IMR-90 (cell line): Measurements from ENCODE around the gene PRMT2. TPM values are rescaled to one million over a fixed set of nuclear protein-coding genes. Genes with fewer than 3 reads are reported as not detected.

ENCODE experiments used
- ATAC-seq: fragments of 200-7000 bp; cut with Tn5 transposase; 2 replicates; pipeline ENCODE4 v1.9.1; 2020; ENCODE audit warnings: low read depth, mild to moderate bottlenecking, moderate library complexity
- BruUV-seq: library from RNA; stranded (reverse); fragments of 400-500 nt; replicated peaks from 2 replicates; lab custom pipeline; 2021; lab: Mats Ljungman, UMichigan
- CTCF ChIA-PET: fragments of 300-600 bp; formaldehyde crosslinking; extraction: SDS; loops from one replicate; lab custom pipeline; 2021; ENCODE audit warnings: antibody characterized with exemption; lab: Yijun Ruan, JAX
- POLR2A ChIA-PET: fragments of 300-600 bp; sonication (Branson Sonifier 250); formaldehyde crosslinking; loops from one replicate; lab custom pipeline; 2022; ENCODE audit warnings: antibody characterized with exemption; ENCODE audit not compliant: unreplicated experiment; lab: Charles Lee
- DNase-seq: peaks from one replicate; pipeline ENCODE4 v3.0.0; 2013
- H2AFZ ChIP-seq: replicated peaks from 2 replicates; pipeline ENCODE3; 2013; ENCODE audit warnings: low read length, mild to moderate bottlenecking; ENCODE audit not compliant: poor library complexity
- H2AK5ac ChIP-seq: 2 replicates; pipeline ENCODE4 v1.6.1; 2013; ENCODE audit warnings: low read depth, low read length, inconsistent platforms
- H2AK9ac ChIP-seq: replicated peaks from 2 replicates; pipeline ENCODE3; 2013; ENCODE audit warnings: mild to moderate bottlenecking, low read depth, low read length, moderate library complexity; ENCODE audit not compliant: poor library complexity
- H2BK120ac ChIP-seq: 2 replicates; pipeline ENCODE4 v1.6.1; 2013; ENCODE audit warnings: low read depth, low read length, inconsistent platforms
- H2BK15ac ChIP-seq: 3 replicates; pipeline ENCODE4 v1.6.1; 2013; ENCODE audit warnings: low read depth, low read length, inconsistent platforms
- H2BK20ac ChIP-seq: 2 replicates; pipeline ENCODE4 v1.6.1; 2013; ENCODE audit warnings: low read depth, mild to moderate bottlenecking, inconsistent platforms, low read length, moderate library complexity
- H2BK5ac ChIP-seq: 2 replicates; pipeline ENCODE4 v1.6.1; 2013; ENCODE audit warnings: mild to moderate bottlenecking, low read depth, low read length, inconsistent platforms; ENCODE audit not compliant: poor library complexity, severe bottlenecking
- H3K14ac ChIP-seq: replicated peaks from 2 replicates; pipeline ENCODE4 v1.6.1; 2013; ENCODE audit warnings: low read depth, low read length, inconsistent platforms
- H3K18ac ChIP-seq: 2 replicates; pipeline ENCODE4 v1.6.1; 2013; ENCODE audit warnings: low read depth, low read length, control low read depth
- H3K23ac ChIP-seq: 2 replicates; pipeline ENCODE4 v1.6.1; 2013; ENCODE audit warnings: low read depth, low read length, inconsistent platforms
- H3K27ac ChIP-seq: 2 replicates; pipeline ENCODE4 v1.5.1; 2013; ENCODE audit warnings: mild to moderate bottlenecking, control low read depth, low read length; ENCODE audit not compliant: insufficient read depth
- H3K27me3 ChIP-seq: 2 replicates; pipeline ENCODE4 v1.6.1; 2013; ENCODE audit warnings: low read length; ENCODE audit not compliant: control insufficient read depth, insufficient read depth
- H3K36me3 ChIP-seq: 2 replicates; pipeline ENCODE4 v1.6.1; 2013; ENCODE audit warnings: low read length, mixed read lengths; ENCODE audit not compliant: control insufficient read depth, insufficient read depth
- H3K4ac ChIP-seq: 2 replicates; pipeline ENCODE4 v1.6.1; 2013; ENCODE audit warnings: low read depth, low read length, inconsistent platforms
- H3K4me1 ChIP-seq: 2 replicates; pipeline ENCODE4 v1.6.1; 2013; ENCODE audit warnings: low read length, mixed read lengths; ENCODE audit not compliant: control insufficient read depth, insufficient read depth
- H3K4me2 ChIP-seq: 2 replicates; pipeline ENCODE4 v1.6.1; 2013; ENCODE audit warnings: low read depth, mild to moderate bottlenecking, control low read depth, low read length, moderate library complexity
- H3K4me3 ChIP-seq: 2 replicates; pipeline ENCODE4 v1.5.1; 2013; ENCODE audit warnings: low read depth, mild to moderate bottlenecking, control low read depth, low read length, moderate library complexity; ENCODE audit not compliant: insufficient read depth
- H3K56ac ChIP-seq: 2 replicates; pipeline ENCODE4 v1.6.1; 2013; ENCODE audit warnings: low read length, inconsistent platforms; ENCODE audit not compliant: insufficient read depth; ENCODE audit errors: extremely low read depth
- H3K79me1 ChIP-seq, 2 experiments: 2 replicates each; pipeline ENCODE4 v1.6.1; 2013; ENCODE audit warnings: low read length in 2 of 2, inconsistent platforms in 1 of 2, low read depth in 1 of 2
- H3K9ac ChIP-seq: 2 replicates; pipeline ENCODE4 v1.6.1; 2013; ENCODE audit warnings: low read depth, low read length, control low read depth
- H3K9me1 ChIP-seq: 2 replicates; pipeline ENCODE4 v1.6.1; 2013; ENCODE audit warnings: low read length, inconsistent platforms; ENCODE audit not compliant: insufficient read depth
- H3K9me3 ChIP-seq: 2 replicates; pipeline ENCODE4 v1.6.1; 2013; ENCODE audit warnings: low read length; ENCODE audit not compliant: control insufficient read depth, insufficient read depth
- H4K20me1 ChIP-seq: 2 replicates; pipeline ENCODE4 v1.6.1; 2013; ENCODE audit warnings: low read length, inconsistent platforms; ENCODE audit not compliant: insufficient read depth
- H4K5ac ChIP-seq: 2 replicates; pipeline ENCODE4 v1.6.1; 2013; ENCODE audit warnings: mild to moderate bottlenecking, low read depth, low read length, control low read depth
- H4K8ac ChIP-seq, 2 experiments: 2 replicates each; pipeline ENCODE4 v1.6.1; 2013; ENCODE audit warnings: low read depth in 2 of 2, low read length in 2 of 2, control low read depth in 1 of 2, inconsistent platforms in 1 of 2
- H4K91ac ChIP-seq: 2 replicates; pipeline ENCODE4 v1.6.1; 2013; ENCODE audit warnings: low read depth, low read length, inconsistent platforms; ENCODE audit not compliant: insufficient read depth
- BHLHE40 ChIP-seq: fragments of 150-350 bp; IDR thresholded peaks from 2 replicates; pipeline ENCODE4 v1.6.1; 2016; ENCODE audit warnings: mild to moderate bottlenecking, low read depth, low read length
- CEBPB ChIP-seq: IDR thresholded peaks from 2 replicates; pipeline ENCODE4 v1.6.1; 2012; ENCODE audit warnings: low read depth, low read length, improper control_type of control experiment
- CHD1 ChIP-seq: IDR thresholded peaks from 2 replicates; pipeline ENCODE4 v1.6.1; 2012; ENCODE audit warnings: low read depth, low read length, improper control_type of control experiment
- FOS ChIP-seq: fragments of 150-350 bp; IDR thresholded peaks from 2 replicates; pipeline ENCODE4 v1.6.1; 2016; ENCODE audit warnings: low read depth, low read length
- MAFK ChIP-seq: IDR thresholded peaks from 2 replicates; pipeline ENCODE4 v1.6.1; 2012; ENCODE audit warnings: low read depth, low read length, improper control_type of control experiment
- NFE2L2 ChIP-seq: fragments of 150-350 bp; IDR thresholded peaks from 2 replicates; pipeline ENCODE4 v1.6.1; 2016; ENCODE audit warnings: low read depth, mild to moderate bottlenecking, low read length
- POLR2A ChIP-seq: IDR thresholded peaks from 2 replicates; pipeline ENCODE4 v1.6.1; 2012; ENCODE audit warnings: mild to moderate bottlenecking, low read depth, low read length
- RAD21 ChIP-seq: IDR thresholded peaks from 2 replicates; pipeline ENCODE4 v1.6.1; 2012; ENCODE audit warnings: low read length, improper control_type of control experiment
- RCOR1 ChIP-seq: IDR thresholded peaks from 2 replicates; pipeline ENCODE4 v1.6.1; 2012; ENCODE audit warnings: mild to moderate bottlenecking, low read length, improper control_type of control experiment; ENCODE audit not compliant: insufficient replicate concordance
- RFX5 ChIP-seq: IDR thresholded peaks from 2 replicates; pipeline ENCODE4 v1.8.0; 2012; ENCODE audit warnings: low read depth, mild to moderate bottlenecking, low read length, moderate library complexity
- SMC3 ChIP-seq: fragments of 150-350 bp; IDR thresholded peaks from 2 replicates; pipeline ENCODE4 v1.6.1; 2016; ENCODE audit warnings: low read depth, mild to moderate bottlenecking, antibody characterized with exemption, low read length, moderate library complexity
- dilution Hi-C: fragments of 300-500 bp; cut with HindIII; formaldehyde crosslinking; loops from one replicate; pipeline ENCODE4 v1.14.3; 2018; ENCODE audit warnings: low sequenced_read_pairs; ENCODE audit not compliant: unreplicated experiment
- in situ Hi-C: fragments of 300-500 bp; cut with MboI; formaldehyde crosslinking; loops from 3 replicates; pipeline ENCODE4 v1.14.3; 2019; ENCODE audit warnings: low sequenced_read_pairs, inconsistent platforms, mixed read lengths
- intact Hi-C: fragments of 100-400 bp; cut with micrococcal nuclease; formaldehyde crosslinking; loops from 2 replicates; pipeline ENCODE4 v1.10.0; 2022
- polyA plus RNA-seq, 3 experiments: library from polyadenylated mRNA; depleted of rRNA; stranded (reverse); fragments of >200 nt; gene quantifications; 2 replicates each; pipeline ENCODE4 v1.2.3, GENCODE V29; 2012; ENCODE audit warnings: low replicate concordance in 1 of 3
- total RNA-seq: library from RNA; depleted of rRNA; stranded (reverse); fragments of >200 nt; gene quantifications from 2 replicates; pipeline ENCODE4 v1.2.3, GENCODE V29; 2012
- TF ChIP-seq, protein P1 (sequence below): fragments of 150-350 bp; IDR thresholded peaks from 2 replicates; pipeline ENCODE4 v1.6.1; 2017; ENCODE audit warnings: mild to moderate bottlenecking, antibody characterized with exemption, low read length, low read depth
- TF ChIP-seq, protein P2 (sequence below): fragments of 150-350 bp; IDR thresholded peaks from 2 replicates; pipeline ENCODE4 v1.6.1; 2016; ENCODE audit warnings: low read depth, mild to moderate bottlenecking, low read length, moderate library complexity, borderline replicate concordance
- TF ChIP-seq, protein P3 (sequence below): conservative IDR thresholded peaks from 2 replicates; pipeline ENCODE4 v1.5.1; 2012; ENCODE audit warnings: mild to moderate bottlenecking, low read depth, low read length, improper control_type of control experiment

Gene PRMT2
- total and polyA plus RNA-seq, 2 of the 4 experiments (the other 2 are of a cell fraction): 126 to 159 TPM

DNA sequence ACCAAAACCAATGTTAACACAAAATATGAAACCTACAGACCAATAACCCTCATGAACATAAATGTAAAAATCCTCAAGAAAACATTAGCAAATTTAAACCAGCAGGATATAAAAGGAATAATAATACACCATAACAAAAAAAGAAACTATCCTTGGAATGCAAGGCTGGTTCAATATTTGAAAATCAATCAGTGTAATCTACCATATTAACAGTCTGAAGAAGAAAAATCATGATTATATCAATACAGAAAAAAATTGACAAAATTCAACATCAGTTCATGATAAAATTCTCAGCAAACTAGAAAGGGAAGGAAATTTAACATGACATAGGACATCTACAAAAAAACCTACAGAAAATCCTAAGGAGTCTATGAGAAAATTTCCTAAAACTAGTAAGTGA lies 19.8 kb downstream of the PRMT2 start:
- Histone ChIP-seq H3K18ac (no peak overlapping the region), H2AK9ac (no peak overlapping the region), H4K91ac (no peak overlapping the region), H3K27ac (no peak overlapping the region), H2BK20ac (no peak overlapping the region), H2BK120ac (no peak overlapping the region), H2AK5ac (no peak overlapping the region), H3K79me1 (peaks cover 35 to 49% of the 10 kb centered on the region in 2 experiments), H3K27me3 (no peaks in the 10 kb centered on the region), H3K9me1 (peaks cover 11% of the 10 kb centered on the region), H3K4me2 (no peak overlapping the region), H3K9me3 (peaks cover 2% of the 10 kb centered on the region), H3K14ac (no peak overlapping the region), H3K4me3 (no peak overlapping the region), H2BK15ac (no peak overlapping the region), H4K5ac (no peak overlapping the region), H3K56ac (no peak overlapping the region), H3K4ac (no peak overlapping the region), H3K4me1 (no peaks in the 10 kb centered on the region), H3K36me3 (peaks cover 55% of the 10 kb centered on the region), H3K23ac (no peak overlapping the region), H2BK5ac (no peak overlapping the region), H4K20me1 (peaks cover 22% of the 10 kb centered on the region), H2AFZ (no peak overlapping the region), H3K9ac (no peak overlapping the region), H4K8ac (no peak overlapping the region)
- intact Hi-C loops (no loop called here), dilution Hi-C loops (no loop called here), in situ Hi-C loops (no loop called here)
- BruUV-seq: no TSS peak
- TF ChIP-seq FOS (no peak), RFX5 (no peak), RCOR1 (no peak), NFE2L2 (no peak), BHLHE40 (no peak), CHD1 (no peak), RAD21 (no peak), CEBPB (no peak), POLR2A (no peak), MAFK (no peak), SMC3 (no peak)
- TF ChIP-seq, protein P1, sequence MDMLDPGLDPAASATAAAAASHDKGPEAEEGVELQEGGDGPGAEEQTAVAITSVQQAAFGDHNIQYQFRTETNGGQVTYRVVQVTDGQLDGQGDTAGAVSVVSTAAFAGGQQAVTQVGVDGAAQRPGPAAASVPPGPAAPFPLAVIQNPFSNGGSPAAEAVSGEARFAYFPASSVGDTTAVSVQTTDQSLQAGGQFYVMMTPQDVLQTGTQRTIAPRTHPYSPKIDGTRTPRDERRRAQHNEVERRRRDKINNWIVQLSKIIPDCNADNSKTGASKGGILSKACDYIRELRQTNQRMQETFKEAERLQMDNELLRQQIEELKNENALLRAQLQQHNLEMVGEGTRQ: no peak
- TF ChIP-seq, protein P2, sequence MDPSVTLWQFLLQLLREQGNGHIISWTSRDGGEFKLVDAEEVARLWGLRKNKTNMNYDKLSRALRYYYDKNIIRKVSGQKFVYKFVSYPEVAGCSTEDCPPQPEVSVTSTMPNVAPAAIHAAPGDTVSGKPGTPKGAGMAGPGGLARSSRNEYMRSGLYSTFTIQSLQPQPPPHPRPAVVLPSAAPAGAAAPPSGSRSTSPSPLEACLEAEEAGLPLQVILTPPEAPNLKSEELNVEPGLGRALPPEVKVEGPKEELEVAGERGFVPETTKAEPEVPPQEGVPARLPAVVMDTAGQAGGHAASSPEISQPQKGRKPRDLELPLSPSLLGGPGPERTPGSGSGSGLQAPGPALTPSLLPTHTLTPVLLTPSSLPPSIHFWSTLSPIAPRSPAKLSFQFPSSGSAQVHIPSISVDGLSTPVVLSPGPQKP: no peak
- TF ChIP-seq, protein P3, sequence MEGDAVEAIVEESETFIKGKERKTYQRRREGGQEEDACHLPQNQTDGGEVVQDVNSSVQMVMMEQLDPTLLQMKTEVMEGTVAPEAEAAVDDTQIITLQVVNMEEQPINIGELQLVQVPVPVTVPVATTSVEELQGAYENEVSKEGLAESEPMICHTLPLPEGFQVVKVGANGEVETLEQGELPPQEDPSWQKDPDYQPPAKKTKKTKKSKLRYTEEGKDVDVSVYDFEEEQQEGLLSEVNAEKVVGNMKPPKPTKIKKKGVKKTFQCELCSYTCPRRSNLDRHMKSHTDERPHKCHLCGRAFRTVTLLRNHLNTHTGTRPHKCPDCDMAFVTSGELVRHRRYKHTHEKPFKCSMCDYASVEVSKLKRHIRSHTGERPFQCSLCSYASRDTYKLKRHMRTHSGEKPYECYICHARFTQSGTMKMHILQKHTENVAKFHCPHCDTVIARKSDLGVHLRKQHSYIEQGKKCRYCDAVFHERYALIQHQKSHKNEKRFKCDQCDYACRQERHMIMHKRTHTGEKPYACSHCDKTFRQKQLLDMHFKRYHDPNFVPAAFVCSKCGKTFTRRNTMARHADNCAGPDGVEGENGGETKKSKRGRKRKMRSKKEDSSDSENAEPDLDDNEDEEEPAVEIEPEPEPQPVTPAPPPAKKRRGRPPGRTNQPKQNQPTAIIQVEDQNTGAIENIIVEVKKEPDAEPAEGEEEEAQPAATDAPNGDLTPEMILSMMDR: no peak
- CTCF ChIA-PET: no interaction called here
- no peak for DNase-seq
- POLR2A ChIA-PET: no interaction called here
- ATAC-seq: no peak
